Mesodermal cell (in vitro differentiated cells): ENCODE data around the gene IGFBP5.

Experiments
- H3K27ac ChIP-seq: 2 replicates; pipeline ENCODE4 v1.7.0; 2013; ENCODE audit warnings: mild to moderate bottlenecking, low read depth, low read length, moderate library complexity; ENCODE audit not compliant: severe bottlenecking
- H3K36me3 ChIP-seq: 2 replicates; pipeline ENCODE4 v1.7.1; 2013; ENCODE audit warnings: mild to moderate bottlenecking, low read length, moderate library complexity; ENCODE audit not compliant: control insufficient read depth, insufficient read depth
- H3K4me1 ChIP-seq: one replicate; pipeline ENCODE4 v1.7.1; 2013; ENCODE audit warnings: mild to moderate bottlenecking, low read length; ENCODE audit not compliant: insufficient read depth, control insufficient read depth, poor library complexity, severe bottlenecking
- H3K4me3 ChIP-seq: 2 replicates; pipeline ENCODE4 v1.7.0; 2013; ENCODE audit warnings: low read length, control low read depth, mild to moderate bottlenecking; ENCODE audit not compliant: insufficient read depth, poor library complexity, severe bottlenecking; ENCODE audit errors: extremely low read depth
- H3K9me3 ChIP-seq: 2 replicates; pipeline ENCODE4 v1.7.1; 2013; ENCODE audit warnings: mild to moderate bottlenecking, low read length, moderate library complexity; ENCODE audit not compliant: control insufficient read depth
- WGBS, 2 experiments: methylation state at CpG; one replicate each; pipeline ENCODE4 v1.1.5; 2013; ENCODE audit warnings: missing lambda C conversion rate in 2 of 2; ENCODE audit not compliant: insufficient coverage in 2 of 2; 5-methylcytosine and 5-hydroxymethylcytosine counted together

IGFBP5 gene

GRCh38 chr2:216732334-216732733 is 37.0 kb upstream of the IGFBP5 start:
- no peaks in the 10 kb centered on the region for H3K4me1 ChIP-seq
- no peaks in the 10 kb centered on the region for H3K36me3 ChIP-seq
- no peak overlapping the region for H3K27ac ChIP-seq
- 83 to 95% methylated on average over 6 of the region's 7 CpGs for WGBS, 2 experiments
- H3K4me3 ChIP-seq, result no peak overlapping the region
- H3K9me3 ChIP-seq, result no peaks in the 10 kb centered on the region

- H3K27ac ChIP-seq, result no peak overlapping the region
- H3K9me3 ChIP-seq, result no peaks in the 10 kb centered on the region
- no peak overlapping the region for H3K4me3 ChIP-seq
- 77 to 94% methylated on average over 3 of the region's 5 CpGs for WGBS, 2 experiments
- no peaks in the 10 kb centered on the region for H3K36me3 ChIP-seq
- no peaks in the 10 kb centered on the region for H3K4me1 ChIP-seq
These were observed 36.1 kb upstream of the IGFBP5 start for GRCh38 chr2:216731465-216731864.

GRCh38 chr2:216730871-216731270 is 35.5 kb upstream of the IGFBP5 start:
- no peaks in the 10 kb centered on the region for H3K36me3 ChIP-seq
- H3K27ac ChIP-seq, result no peak overlapping the region
- H3K4me3 ChIP-seq, result no peak overlapping the region
- 81 to 89% methylated on average over 4 to 5 of the region's 5 CpGs for WGBS, 2 experiments
- H3K9me3 ChIP-seq, result no peaks in the 10 kb centered on the region
- peaks cover 3% of the 10 kb centered on the region for H3K4me1 ChIP-seq

GRCh38 chr2:216727346-216728122 is 32.2 kb upstream of the IGFBP5 start:
- 88 to 95% methylated on average over 7 of the region's 8 CpGs for WGBS, 2 experiments
- Histone ChIP-seq H3K4me1 (peaks cover 5% of the 10 kb centered on the region), H3K36me3 (no peaks in the 10 kb centered on the region), H3K9me3 (no peaks in the 10 kb centered on the region), H3K4me3 (no peak overlapping the region), H3K27ac (no peak overlapping the region)

- Histone ChIP-seq H3K9me3 (no peaks in the 10 kb centered on the region), H3K4me3 (no peak overlapping the region), H3K4me1 (peaks cover 5% of the 10 kb centered on the region), H3K36me3 (no peaks in the 10 kb centered on the region), H3K27ac (no peak overlapping the region)
- 93 to 95% methylated on average over 4 of the region's 5 CpGs for WGBS, 2 experiments
These were observed 28.8 kb upstream of the IGFBP5 start for GRCh38 chr2:216724190-216724589.

GRCh38 chr2:216721141-216721540 is 25.8 kb upstream of the IGFBP5 start:
- no peaks in the 10 kb centered on the region for H3K9me3 ChIP-seq
- WGBS, 2 experiments, result no CpG with 5 or more reads among the region's 1 CpG
- no peak overlapping the region for H3K4me3 ChIP-seq
- H3K27ac ChIP-seq, result no peak overlapping the region
- H3K36me3 ChIP-seq, result no peaks in the 10 kb centered on the region
- peaks cover 5% of the 10 kb centered on the region for H3K4me1 ChIP-seq

- Histone ChIP-seq H3K4me3 (no peak overlapping the region), H3K4me1 (peaks cover under 1% of the 10 kb centered on the region), H3K27ac (no peak overlapping the region), H3K9me3 (no peaks in the 10 kb centered on the region), H3K36me3 (no peaks in the 10 kb centered on the region)
- WGBS, 2 experiments, result 100% methylated on average over 1 to 4 of the region's 4 CpGs
These were observed 25.4 kb upstream of the IGFBP5 start for GRCh38 chr2:216720722-216721121.

GRCh38 chr2:216717907-216718615 is 22.7 kb upstream of the IGFBP5 start:
- Histone ChIP-seq H3K9me3 (no peaks in the 10 kb centered on the region), H3K4me3 (no peak overlapping the region), H3K4me1 (peaks cover 8% of the 10 kb centered on the region), H3K27ac (no peak overlapping the region), H3K36me3 (no peaks in the 10 kb centered on the region)
- 94 to 95% methylated on average over 7 to 8 of the region's 8 CpGs for whole genome bisulfite sequencing, 2 experiments

- Histone ChIP-seq H3K9me3 (no peaks in the 10 kb centered on the region), H3K27ac (no peak overlapping the region), H3K36me3 (no peaks in the 10 kb centered on the region), H3K4me1 (peaks cover 8% of the 10 kb centered on the region), H3K4me3 (no peak overlapping the region)
- WGBS, 2 experiments, result 30 to 83% methylated on average over 2 to 3 of the region's 4 CpGs
These were observed 22.1 kb upstream of the IGFBP5 start for GRCh38 chr2:216717491-216717901.

GRCh38 chr2:216716109-216716508 is 20.8 kb upstream of the IGFBP5 start:
- no peaks in the 10 kb centered on the region for H3K9me3 ChIP-seq
- H3K4me3 ChIP-seq, result no peak overlapping the region
- 86 to 91% methylated on average over 4 of the region's 4 CpGs for WGBS, 2 experiments
- H3K27ac ChIP-seq, result no peak overlapping the region
- no peaks in the 10 kb centered on the region for H3K36me3 ChIP-seq
- peaks cover 8% of the 10 kb centered on the region for H3K4me1 ChIP-seq
